Raji (cell line): ENCODE results near the gene ZMYM2.

ENCODE experiments used
- POLR2A ChIP-seq: IDR thresholded peaks from 2 replicates; pipeline ENCODE4 v1.6.1; 2011; ENCODE audit warnings: low read depth, low read length, control low read depth; ENCODE audit not compliant: insufficient read depth

ZMYM2 gene

GRCh38 chr13:20016649-20017364 lies 58.3 kb downstream of the ZMYM2 start:
- TF ChIP-seq POLR2A = no peak

DNA sequence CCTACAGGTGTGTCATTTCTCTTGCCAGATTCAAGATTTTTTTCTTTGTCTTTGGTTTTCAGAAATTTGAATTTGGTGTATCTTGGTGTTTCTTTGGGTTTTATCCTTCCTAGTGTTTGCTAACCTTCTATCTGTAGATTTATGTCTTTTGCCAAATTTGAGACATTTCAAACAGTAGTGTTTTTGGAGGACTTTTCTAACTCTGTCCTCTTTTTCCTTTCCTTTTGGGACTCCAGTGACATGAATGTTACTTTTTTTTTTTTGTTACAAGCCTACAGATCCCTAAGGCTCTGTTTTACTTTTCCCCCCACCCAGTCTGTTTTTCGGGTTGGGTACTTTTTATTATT lies 58.8 kb downstream of the ZMYM2 start:
- no peak for TF ChIP-seq POLR2A

- TF ChIP-seq POLR2A = no peak
Measured at GRCh38 chr13:20019043-20019442, 60.5 kb downstream of the ZMYM2 start.

DNA sequence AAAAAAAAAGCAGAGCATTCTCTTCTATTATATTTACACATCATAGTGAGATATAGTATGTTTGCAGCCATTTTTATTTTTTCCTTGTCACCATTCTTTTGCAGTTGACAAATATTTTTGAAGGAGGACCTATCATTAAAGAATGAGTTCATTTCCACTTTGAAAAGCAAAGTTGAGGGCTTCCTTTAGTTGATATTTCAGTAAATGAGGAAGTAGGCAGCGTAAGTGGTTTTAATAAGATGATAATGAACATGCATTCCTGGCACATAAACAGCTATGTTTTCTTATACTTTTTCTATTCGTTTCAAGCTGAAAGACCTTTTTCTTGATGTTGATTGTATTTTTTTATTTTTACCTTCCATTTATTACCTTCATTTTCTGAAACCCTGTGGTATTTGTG lies 66.2 kb downstream of the ZMYM2 start:
- TF ChIP-seq POLR2A = no peak

DNA sequence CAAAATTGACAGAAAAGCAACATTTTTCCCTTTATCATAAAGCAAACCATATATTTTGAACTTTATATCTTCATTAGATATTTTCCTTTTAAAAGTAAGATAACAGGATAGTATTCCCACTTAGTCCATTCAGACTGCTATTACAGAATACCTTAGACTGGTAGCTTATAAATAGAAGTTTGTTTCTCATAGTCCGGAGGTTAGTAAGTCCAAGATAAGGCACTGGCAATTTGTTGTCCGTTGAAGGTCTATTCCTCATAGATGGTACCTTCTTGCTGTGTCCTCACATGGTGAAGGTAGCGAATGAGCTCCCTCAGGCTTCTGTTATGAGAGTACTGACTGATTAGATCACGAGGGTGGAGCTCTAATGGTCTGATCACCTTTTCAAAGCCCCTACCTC lies 70.4 kb downstream of the ZMYM2 start:
- no peak for TF ChIP-seq POLR2A

GRCh38 chr13:20033486-20033885 lies 75.0 kb downstream of the ZMYM2 start:
- no peak for TF ChIP-seq POLR2A

- no peak for TF ChIP-seq POLR2A
Measured at GRCh38 chr13:20035130-20035529, 76.6 kb downstream of the ZMYM2 start.

DNA sequence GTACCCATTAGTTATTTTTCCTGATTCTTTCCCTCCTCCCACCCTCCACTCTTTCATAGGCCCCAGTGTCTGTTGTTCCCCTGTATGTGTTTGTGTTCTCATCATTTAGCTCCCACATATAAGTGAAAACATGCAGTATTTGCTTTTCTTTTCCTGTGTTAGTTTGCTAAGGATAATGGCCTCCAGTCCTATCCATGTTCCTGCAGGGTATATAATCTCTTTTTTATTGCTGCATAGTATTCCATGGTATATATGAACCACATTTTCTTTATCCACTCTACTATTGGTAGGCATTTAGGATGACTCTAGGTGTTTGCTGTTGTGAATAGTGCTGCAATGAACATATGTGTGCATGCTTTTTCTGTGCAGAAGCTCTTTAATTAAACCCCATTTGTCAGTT lies 79.4 kb downstream of the ZMYM2 start:
- no peak for TF ChIP-seq POLR2A

GRCh38 chr13:20043207-20043925 lies 84.8 kb downstream of the ZMYM2 start:
- no peak for TF ChIP-seq POLR2A

- TF ChIP-seq POLR2A = no peak
Measured at GRCh38 chr13:20044086-20044485, 85.6 kb downstream of the ZMYM2 start.

- no peak for TF ChIP-seq POLR2A
Measured at GRCh38 chr13:20045950-20046548, 87.5 kb downstream of the ZMYM2 start.

GRCh38 chr13:20049558-20050473 lies 91.3 kb downstream of the ZMYM2 start:
- TF ChIP-seq POLR2A = no peak

- TF ChIP-seq POLR2A = no peak
Measured at GRCh38 chr13:20051366-20051765, 92.8 kb downstream of the ZMYM2 start.

GRCh38 chr13:20053016-20053415 lies 94.5 kb downstream of the ZMYM2 start:
- TF ChIP-seq POLR2A = no peak

DNA sequence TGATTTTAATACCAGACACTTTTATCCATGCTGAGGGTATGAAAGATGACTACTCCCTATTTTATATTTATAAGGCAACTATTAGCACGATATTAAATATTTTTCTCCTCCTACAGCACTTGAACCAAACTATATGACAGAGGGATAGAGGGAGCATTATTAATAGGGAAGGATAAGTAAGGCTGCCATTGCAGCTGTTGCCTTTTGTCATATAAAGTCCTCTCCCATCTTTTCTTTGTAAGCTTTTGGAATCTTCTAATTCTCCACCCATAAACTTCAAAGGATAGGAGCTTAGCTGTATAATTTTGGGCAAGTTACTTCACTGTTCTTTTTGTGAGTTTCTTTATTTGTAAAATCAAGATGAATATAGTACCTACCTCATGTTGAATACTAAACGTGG lies 95.4 kb downstream of the ZMYM2 start:
- no peak for TF ChIP-seq POLR2A

DNA sequence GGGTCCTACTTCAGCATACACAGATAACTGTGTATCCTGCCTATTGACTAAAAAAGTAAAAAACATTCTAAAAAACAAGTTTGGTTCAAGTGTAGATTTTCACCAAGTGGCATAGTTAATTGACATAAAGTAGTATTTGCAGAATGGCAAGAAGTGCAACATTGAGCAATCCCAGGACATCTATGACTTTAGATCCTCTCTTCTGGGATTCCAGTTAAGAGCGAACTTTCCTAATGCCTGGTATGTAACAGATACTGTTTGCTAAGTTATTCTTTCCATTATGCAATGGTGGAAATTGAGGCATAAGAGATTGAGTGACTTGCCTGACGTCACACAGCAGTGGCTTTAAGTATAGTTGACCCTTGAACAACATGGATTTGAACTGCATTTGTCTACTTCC lies 96.1 kb downstream of the ZMYM2 start:
- no peak for TF ChIP-seq POLR2A

DNA sequence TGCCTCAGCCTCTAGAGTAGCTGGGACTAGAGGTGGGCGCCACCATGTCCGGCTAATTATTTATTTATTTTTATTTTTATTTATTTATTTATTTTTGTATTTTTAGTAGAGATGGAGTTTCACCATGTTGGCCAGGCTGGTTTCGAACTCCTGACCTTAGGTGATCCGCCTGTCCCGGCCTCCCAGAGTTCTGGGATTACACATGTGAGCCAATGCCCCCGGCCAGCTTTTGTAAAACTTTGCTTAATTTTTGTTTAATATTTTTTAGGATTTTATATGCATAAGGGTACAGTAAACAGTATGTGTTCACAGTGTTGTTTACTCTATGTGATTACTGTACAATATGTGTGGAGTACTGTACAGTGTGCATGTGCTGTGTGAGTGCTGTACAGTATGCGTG lies 98.7 kb downstream of the ZMYM2 start:
- no peak for TF ChIP-seq POLR2A
